ENCODE measurements around the gene SAXO2. TPM values are rescaled to one million over a fixed set of nuclear protein-coding genes. Genes with fewer than 3 reads are reported as not detected.
A peak's percentile ranks its signal among the peaks of the same experiment; 100 is the strongest.

SAXO2 gene
- total and polyA plus RNA-seq, 2 of the 4 experiments (the other 2 are of a cell fraction): 0.14 TPM; not detected in 1

DNA sequence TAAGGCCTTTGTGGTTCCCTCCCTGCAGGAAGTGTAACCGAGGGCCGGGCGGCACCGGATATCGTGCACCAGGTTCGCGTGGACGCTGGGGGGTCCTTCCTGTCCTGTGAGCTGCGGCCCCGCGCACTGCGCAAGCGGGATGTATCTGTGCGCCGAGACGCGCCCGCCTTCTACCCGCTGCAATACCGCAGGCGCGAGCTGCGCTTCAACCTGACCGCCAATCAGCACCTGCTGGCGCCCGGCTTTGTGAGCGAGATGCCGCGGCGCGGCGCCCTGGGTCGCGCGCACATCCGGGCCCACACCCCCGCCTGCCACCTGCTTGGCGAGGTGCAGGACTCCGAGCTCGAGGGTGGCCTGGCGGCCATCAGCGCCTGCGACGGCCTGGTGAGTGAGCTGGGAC is 35.9 kb downstream of the SAXO2 start:
- Histone ChIP-seq H3K79me1 (ENCODE audit: low read depth in 1 of 2, low read length in 2 of 2) (no peaks in the 10 kb centered on the region), H3K36me3 (ENCODE audit: control insufficient read depth, insufficient read depth, low read length) (no peaks in the 10 kb centered on the region), H2AFZ (replicated peaks; ENCODE audit: low read length, poor library complexity) (peak overlapping the region; percentile 67), H3K27me3 (ENCODE audit: control insufficient read depth, insufficient read depth, low read length) (peaks cover 14% of the 10 kb centered on the region), H4K20me1 (ENCODE audit: insufficient read depth, low read length) (no peaks in the 10 kb centered on the region), H3K4me2 (ENCODE audit: low read depth, low read length) (no peak overlapping the region; the same call in 1 of the 2 replicates), H2AK9ac (replicated peaks; ENCODE audit: low read depth, low read length, poor library complexity) (no peak overlapping the region), H3K4me1 (ENCODE audit: control insufficient read depth, insufficient read depth, low read length) (no peaks in the 10 kb centered on the region), H3K4me3 (ENCODE audit: insufficient read depth, low read depth, low read length) (no peak overlapping the region), H3K27ac (ENCODE audit: insufficient read depth, low read length) (no peak overlapping the region), H3K14ac (replicated peaks; ENCODE audit: low read depth, low read length) (no peak overlapping the region), H4K91ac (ENCODE audit: insufficient read depth, low read depth, low read length) (no peak overlapping the region), H3K4ac (ENCODE audit: low read depth, low read length) (no peak overlapping the region), H3K9me3 (ENCODE audit: control insufficient read depth, insufficient read depth, low read length) (no peaks in the 10 kb centered on the region), H4K5ac (ENCODE audit: low read depth, low read length) (no peak overlapping the region), H2BK120ac (ENCODE audit: low read depth, low read length) (no peak overlapping the region), H2BK20ac (ENCODE audit: low read depth, low read length) (no peak overlapping the region), H2BK15ac (ENCODE audit: low read depth, low read length) (no peak overlapping the region), H4K8ac (ENCODE audit: low read depth in 2 of 2, low read length in 2 of 2) (no peak overlapping the region), H3K9ac (ENCODE audit: low read depth, low read length) (no peak overlapping the region), H3K23ac (ENCODE audit: low read depth, low read length) (no peak overlapping the region), H3K18ac (ENCODE audit: low read depth, low read length) (no peak overlapping the region), H3K9me1 (ENCODE audit: insufficient read depth, low read length) (no peaks in the 10 kb centered on the region; the same call in 1 of the 2 replicates), H2BK5ac (ENCODE audit: low read depth, low read length, poor library complexity, severe bottlenecking) (no peak overlapping the region), H2AK5ac (ENCODE audit: low read depth, low read length) (no peak overlapping the region), H3K56ac (ENCODE audit: extremely low read depth, insufficient read depth, low read length) (no peak overlapping the region)
- WGBS, 2 experiments (ENCODE audit: extremely low coverage in 2 of 2, insufficient read length in 1 of 2): 26% methylated on average over 12 of the region's 44 CpGs; no CpG with 5 or more reads in 1 of the 2 experiments
- ChIA-PET POLR2A (ENCODE audit: unreplicated experiment) (no interaction called here), CTCF (interaction anchor here (1.0 kb wide), 1 partner anchor 12 kb away, joined by 4 read pairs; no protein-coding TSS in a partner anchor)
- intact Hi-C loops (cut with micrococcal nuclease): no loop called here
- no TSS peak for BruUV-seq (replicated peaks)
- ATAC-seq (ENCODE audit: low read depth): no peak
- in situ Hi-C loops (cut with MboI; ENCODE audit: low sequenced_read_pairs): no loop called here
- no peak for DNase-seq
- dilution Hi-C loops (cut with HindIII; ENCODE audit: low sequenced_read_pairs, unreplicated experiment): no loop called here
- TF ChIP-seq, protein P1, sequence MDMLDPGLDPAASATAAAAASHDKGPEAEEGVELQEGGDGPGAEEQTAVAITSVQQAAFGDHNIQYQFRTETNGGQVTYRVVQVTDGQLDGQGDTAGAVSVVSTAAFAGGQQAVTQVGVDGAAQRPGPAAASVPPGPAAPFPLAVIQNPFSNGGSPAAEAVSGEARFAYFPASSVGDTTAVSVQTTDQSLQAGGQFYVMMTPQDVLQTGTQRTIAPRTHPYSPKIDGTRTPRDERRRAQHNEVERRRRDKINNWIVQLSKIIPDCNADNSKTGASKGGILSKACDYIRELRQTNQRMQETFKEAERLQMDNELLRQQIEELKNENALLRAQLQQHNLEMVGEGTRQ (IDR thresholded peaks at IDR 0.05; ENCODE audit: low read depth, low read length): no peak
- TF ChIP-seq POLR2A (IDR thresholded peaks at IDR 0.05; ENCODE audit: low read depth, low read length) (no peak), MAFK (IDR thresholded peaks at IDR 0.05; ENCODE audit: low read depth, low read length) (no peak), CEBPB (IDR thresholded peaks at IDR 0.05; ENCODE audit: low read depth, low read length) (no peak), BHLHE40 (IDR thresholded peaks at IDR 0.05; ENCODE audit: low read depth, low read length) (no peak), RAD21 (IDR thresholded peaks at IDR 0.05; ENCODE audit: low read length) (no peak), MXI1 (IDR thresholded peaks at IDR 0.05; ENCODE audit: borderline replicate concordance, low read depth, low read length) (no peak), NFE2L2 (IDR thresholded peaks at IDR 0.05; ENCODE audit: low read depth, low read length) (no peak), CHD1 (IDR thresholded peaks at IDR 0.05; ENCODE audit: low read depth, low read length) (no peak), RCOR1 (IDR thresholded peaks at IDR 0.05; ENCODE audit: insufficient replicate concordance, low read length) (no peak), SMC3 (IDR thresholded peaks at IDR 0.05; ENCODE audit: low read depth, low read length) (no peak), FOS (IDR thresholded peaks at IDR 0.05; ENCODE audit: low read depth, low read length) (no peak), RFX5 (IDR thresholded peaks at IDR 0.05; ENCODE audit: low read depth, low read length) (no peak), MAZ (IDR thresholded peaks at IDR 0.05; ENCODE audit: borderline replicate concordance, low read depth, low read length) (no peak)
- TF ChIP-seq, protein P2, sequence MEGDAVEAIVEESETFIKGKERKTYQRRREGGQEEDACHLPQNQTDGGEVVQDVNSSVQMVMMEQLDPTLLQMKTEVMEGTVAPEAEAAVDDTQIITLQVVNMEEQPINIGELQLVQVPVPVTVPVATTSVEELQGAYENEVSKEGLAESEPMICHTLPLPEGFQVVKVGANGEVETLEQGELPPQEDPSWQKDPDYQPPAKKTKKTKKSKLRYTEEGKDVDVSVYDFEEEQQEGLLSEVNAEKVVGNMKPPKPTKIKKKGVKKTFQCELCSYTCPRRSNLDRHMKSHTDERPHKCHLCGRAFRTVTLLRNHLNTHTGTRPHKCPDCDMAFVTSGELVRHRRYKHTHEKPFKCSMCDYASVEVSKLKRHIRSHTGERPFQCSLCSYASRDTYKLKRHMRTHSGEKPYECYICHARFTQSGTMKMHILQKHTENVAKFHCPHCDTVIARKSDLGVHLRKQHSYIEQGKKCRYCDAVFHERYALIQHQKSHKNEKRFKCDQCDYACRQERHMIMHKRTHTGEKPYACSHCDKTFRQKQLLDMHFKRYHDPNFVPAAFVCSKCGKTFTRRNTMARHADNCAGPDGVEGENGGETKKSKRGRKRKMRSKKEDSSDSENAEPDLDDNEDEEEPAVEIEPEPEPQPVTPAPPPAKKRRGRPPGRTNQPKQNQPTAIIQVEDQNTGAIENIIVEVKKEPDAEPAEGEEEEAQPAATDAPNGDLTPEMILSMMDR (conservative IDR thresholded peaks at IDR 0.05; ENCODE audit: low read depth, low read length): no peak
- TF ChIP-seq, protein P3, sequence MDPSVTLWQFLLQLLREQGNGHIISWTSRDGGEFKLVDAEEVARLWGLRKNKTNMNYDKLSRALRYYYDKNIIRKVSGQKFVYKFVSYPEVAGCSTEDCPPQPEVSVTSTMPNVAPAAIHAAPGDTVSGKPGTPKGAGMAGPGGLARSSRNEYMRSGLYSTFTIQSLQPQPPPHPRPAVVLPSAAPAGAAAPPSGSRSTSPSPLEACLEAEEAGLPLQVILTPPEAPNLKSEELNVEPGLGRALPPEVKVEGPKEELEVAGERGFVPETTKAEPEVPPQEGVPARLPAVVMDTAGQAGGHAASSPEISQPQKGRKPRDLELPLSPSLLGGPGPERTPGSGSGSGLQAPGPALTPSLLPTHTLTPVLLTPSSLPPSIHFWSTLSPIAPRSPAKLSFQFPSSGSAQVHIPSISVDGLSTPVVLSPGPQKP (IDR thresholded peaks at IDR 0.05; ENCODE audit: borderline replicate concordance, low read depth, low read length): no peak

All from IMR-90 (cell line).